Esophagus muscularis mucosa (tissue), 4 donors: Measurements from ENCODE around the gene SLC4A11. TPM values are rescaled to one million over a fixed set of nuclear protein-coding genes. Genes with fewer than 3 reads are reported as not detected.

Source experiments
- DNase-seq: peaks from one replicate; pipeline ENCODE4 v3.0.0-alpha.2; 2017; ENCODE audit errors: extremely low spot score
- H3K27ac ChIP-seq, 4 donors: fragments of 200-600 bp; sonication (generic); replicated peaks in 1 of 4; 1 replicate in 3 of 4; 2 replicates in 1 of 4; pipeline ENCODE4 v1.5.1; 2016 to 2019; ENCODE audit warnings: mild to moderate bottlenecking in 1 of 4
- H3K27me3 ChIP-seq, 4 donors: fragments of 200-600 bp; sonication (generic); one replicate each; pipeline versions ENCODE4 v1.5.1 to v1.6.0; 2016 to 2019
- H3K36me3 ChIP-seq, 4 donors: fragments of 200-600 bp; sonication (generic); one replicate each; pipeline ENCODE4 v1.5.1; 2016 to 2019
- H3K4me1 ChIP-seq, 4 donors: fragments of 200-600 bp; sonication (generic); one replicate each; pipeline ENCODE4 v1.5.1; 2016 to 2019
- H3K4me3 ChIP-seq, 4 donors: fragments of 200-600 bp; sonication (generic); 1 replicate in 2 of 4; 2 replicates in 2 of 4; pipeline ENCODE4 v1.5.1; 2016 to 2019; ENCODE audit warnings: mild to moderate bottlenecking in 4 of 4, moderate library complexity in 1 of 4
- H3K9me3 ChIP-seq, 4 donors: fragments of 200-600 bp; sonication (generic); 1 replicate in 3 of 4; 2 replicates in 1 of 4; pipeline ENCODE4 v1.5.1; 2016 to 2019
- EP300 ChIP-seq: sonication (generic); formaldehyde crosslinking; IDR thresholded peaks from one replicate; pipeline ENCODE4 v1.6.1; 2017; ENCODE audit warnings: antibody characterized with exemption
- POLR2A ChIP-seq: fragments of 450-650 bp; IDR thresholded peaks from one replicate; pipeline ENCODE4 v1.6.1; 2017; ENCODE audit warnings: antibody characterized with exemption, moderate library complexity, mild to moderate bottlenecking, low read depth
- POLR2AphosphoS5 ChIP-seq, 2 donors: sonication (generic); formaldehyde crosslinking; IDR thresholded peaks; one replicate each; pipeline ENCODE4 v1.6.1; 2017; ENCODE audit warnings: antibody characterized with exemption in 2 of 2
- WGBS: methylation state at CpG from one replicate; pipeline ENCODE4 v1.1.5; 2018; 5-methylcytosine and 5-hydroxymethylcytosine counted together
- intact Hi-C: fragments of 100-400 bp; cut with DNase I; formaldehyde crosslinking; loops from one replicate; pipeline ENCODE4 v1.15.1; 2023
- total RNA-seq, 4 donors: library from RNA; depleted of rRNA; stranded (reverse); fragments of >200 nt; gene quantifications; one replicate each; pipeline versions ENCODE4 v1.1.0 to v1.2.1, GENCODE V29; 2016
- TF ChIP-seq, protein P1 (sequence below), 3 experiments: fragments of 200-600 bp in 2 of 3; fragments of 450-650 bp in 1 of 3; sonication (generic) in 2 of 3; IDR thresholded peaks; one replicate each; pipeline ENCODE4 v1.5.1; 2017 to 2019; ENCODE audit warnings: antibody characterized with exemption in 3 of 3, mild to moderate bottlenecking in 2 of 3, moderate library complexity in 1 of 3

The SLC4A11 gene
- total RNA-seq, 4 donors from 2014 or later: 0.11 to 0.32 TPM; not detected in 2

DNA sequence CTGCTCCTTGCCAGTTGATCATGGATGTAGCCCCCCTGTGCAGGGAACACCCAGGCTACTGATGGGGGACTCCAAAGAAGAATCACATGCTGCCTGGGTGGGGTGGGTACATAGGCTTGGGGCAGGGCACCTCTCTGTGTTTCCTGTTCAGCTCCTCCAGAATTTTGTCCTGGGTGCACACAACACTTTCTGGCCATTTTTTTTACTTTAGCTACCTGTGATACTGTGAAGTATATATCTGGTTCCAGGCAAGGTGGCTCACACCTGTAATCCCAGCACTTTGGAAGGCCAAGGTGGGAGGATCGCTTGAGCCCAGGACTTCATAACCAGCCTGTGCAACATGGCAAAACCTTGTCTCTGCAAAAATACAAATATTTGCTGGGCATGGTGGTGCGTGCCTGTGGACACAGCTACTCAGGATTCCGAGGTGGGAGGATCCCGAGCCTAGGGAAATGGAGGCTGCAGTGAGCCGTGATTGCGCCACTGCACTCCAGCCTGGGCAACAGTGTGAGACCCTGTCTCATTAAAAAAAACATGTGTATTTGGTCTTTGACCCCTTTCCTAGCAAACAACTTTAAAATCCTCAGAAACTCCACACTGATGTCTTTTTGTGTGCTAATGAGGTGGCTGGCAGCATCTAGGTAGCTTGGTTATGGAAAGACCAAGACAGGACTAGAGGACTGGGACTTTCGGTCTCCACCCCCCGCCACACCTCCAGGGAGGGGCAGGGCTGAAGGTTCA is 14.1 kb downstream of the SLC4A11 start:
- DNase-seq: no peak
- intact Hi-C loops: no loop called here
- Histone ChIP-seq H3K36me3 (peaks cover 14 to 59% (median 40%) of the 10 kb centered on the region in 4 donors), H3K4me3 (no peak overlapping the region), H3K27me3 (no peaks in the 10 kb centered on the region), H3K27ac (no peak overlapping the region), H3K9me3 (no peaks in the 10 kb centered on the region), H3K4me1 (no peaks in the 10 kb centered on the region)
- WGBS: 94% methylated on average over 8 of the region's 8 CpGs
- TF ChIP-seq EP300 (no peak), POLR2AphosphoS5 (IDR thresholded peaks at IDR 0.05) (no peak), POLR2A (no peak)
- TF ChIP-seq, protein P1, sequence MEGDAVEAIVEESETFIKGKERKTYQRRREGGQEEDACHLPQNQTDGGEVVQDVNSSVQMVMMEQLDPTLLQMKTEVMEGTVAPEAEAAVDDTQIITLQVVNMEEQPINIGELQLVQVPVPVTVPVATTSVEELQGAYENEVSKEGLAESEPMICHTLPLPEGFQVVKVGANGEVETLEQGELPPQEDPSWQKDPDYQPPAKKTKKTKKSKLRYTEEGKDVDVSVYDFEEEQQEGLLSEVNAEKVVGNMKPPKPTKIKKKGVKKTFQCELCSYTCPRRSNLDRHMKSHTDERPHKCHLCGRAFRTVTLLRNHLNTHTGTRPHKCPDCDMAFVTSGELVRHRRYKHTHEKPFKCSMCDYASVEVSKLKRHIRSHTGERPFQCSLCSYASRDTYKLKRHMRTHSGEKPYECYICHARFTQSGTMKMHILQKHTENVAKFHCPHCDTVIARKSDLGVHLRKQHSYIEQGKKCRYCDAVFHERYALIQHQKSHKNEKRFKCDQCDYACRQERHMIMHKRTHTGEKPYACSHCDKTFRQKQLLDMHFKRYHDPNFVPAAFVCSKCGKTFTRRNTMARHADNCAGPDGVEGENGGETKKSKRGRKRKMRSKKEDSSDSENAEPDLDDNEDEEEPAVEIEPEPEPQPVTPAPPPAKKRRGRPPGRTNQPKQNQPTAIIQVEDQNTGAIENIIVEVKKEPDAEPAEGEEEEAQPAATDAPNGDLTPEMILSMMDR (IDR thresholded peaks at IDR 0.05): no peak

DNA sequence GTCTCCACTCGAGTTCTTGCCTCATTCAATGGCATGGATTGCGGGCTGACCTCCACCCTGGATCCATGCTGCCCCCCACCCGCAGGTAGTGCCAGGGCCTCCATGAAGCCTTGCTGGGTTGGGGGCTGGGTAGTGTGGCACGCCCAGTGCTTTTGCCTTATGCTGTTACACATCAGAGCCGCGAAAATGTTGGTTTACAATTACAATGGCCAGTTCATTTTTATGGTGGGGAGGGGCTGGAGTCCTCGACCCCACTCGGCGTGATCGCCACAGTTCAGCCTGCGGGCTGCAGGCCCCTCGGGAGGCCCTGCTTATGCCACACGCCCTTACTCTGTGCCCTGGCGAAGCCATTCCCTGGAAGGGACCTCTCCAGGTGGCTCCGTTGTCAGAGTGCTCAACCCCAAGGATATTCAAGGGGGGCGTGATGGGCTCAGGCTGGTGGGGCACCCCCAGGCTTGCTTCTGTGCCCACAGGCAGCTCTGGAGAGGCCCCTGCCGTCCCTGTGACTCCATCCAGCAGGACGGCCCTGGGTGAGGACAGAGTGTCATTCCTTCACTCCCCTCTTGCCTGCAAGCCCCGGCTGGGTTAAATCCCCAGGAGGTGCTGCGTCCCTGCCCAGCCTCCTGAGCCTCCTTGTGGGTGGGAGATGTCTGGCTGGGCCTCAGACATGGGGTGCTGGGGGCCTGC is 14.9 kb downstream of the SLC4A11 start:
- H3K4me1 ChIP-seq: no peaks in the 10 kb centered on the region
- no peak overlapping the region for H3K27ac ChIP-seq
- H3K4me3 ChIP-seq: no peak overlapping the region
- TF ChIP-seq, protein P1 (IDR thresholded peaks at IDR 0.05): no peak
- intact Hi-C loops: no loop called here
- no peaks in the 10 kb centered on the region for H3K27me3 ChIP-seq
- H3K36me3 ChIP-seq: peaks cover 14 to 65% (median 42%) of the 10 kb centered on the region in 4 donors
- whole genome bisulfite sequencing: 82% methylated on average over 12 of the region's 20 CpGs
- no peak for DNase-seq
- H3K9me3 ChIP-seq: no peaks in the 10 kb centered on the region

DNA sequence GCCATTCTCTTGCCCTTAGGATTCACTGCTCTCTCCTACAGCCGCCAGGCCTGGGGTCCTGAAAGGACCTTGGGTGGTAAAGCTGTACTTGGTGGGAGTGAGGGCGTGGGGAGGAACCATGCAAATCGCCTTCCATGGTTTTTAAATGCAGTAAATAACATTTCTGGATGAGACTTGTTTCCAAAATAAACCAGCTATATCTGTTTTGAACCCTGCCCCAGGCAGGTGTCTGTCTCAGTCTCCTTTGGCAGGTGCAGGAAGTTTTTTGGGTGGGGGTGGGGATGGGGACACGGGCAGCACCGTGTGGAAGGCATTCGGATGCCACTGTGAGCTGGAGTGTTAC is 15.4 kb downstream of the SLC4A11 start:
- Histone ChIP-seq H3K36me3 (peaks cover 14 to 65% (median 42%) of the 10 kb centered on the region in 4 donors), H3K4me3 (no peak overlapping the region), H3K9me3 (no peaks in the 10 kb centered on the region), H3K27me3 (no peaks in the 10 kb centered on the region), H3K4me1 (peaks cover 0 to 2% (median 1%) of the 10 kb centered on the region in 4 donors), H3K27ac (no peak overlapping the region)
- TF ChIP-seq POLR2A: no peak
- TF ChIP-seq, protein P1 (IDR thresholded peaks at IDR 0.05): no peak
- no peak for TF ChIP-seq EP300
- TF ChIP-seq POLR2AphosphoS5 (IDR thresholded peaks at IDR 0.05): no peak
- DNase-seq: no peak
- WGBS: 90% methylated on average over 6 of the region's 6 CpGs
- intact Hi-C loops: no loop called here

DNA sequence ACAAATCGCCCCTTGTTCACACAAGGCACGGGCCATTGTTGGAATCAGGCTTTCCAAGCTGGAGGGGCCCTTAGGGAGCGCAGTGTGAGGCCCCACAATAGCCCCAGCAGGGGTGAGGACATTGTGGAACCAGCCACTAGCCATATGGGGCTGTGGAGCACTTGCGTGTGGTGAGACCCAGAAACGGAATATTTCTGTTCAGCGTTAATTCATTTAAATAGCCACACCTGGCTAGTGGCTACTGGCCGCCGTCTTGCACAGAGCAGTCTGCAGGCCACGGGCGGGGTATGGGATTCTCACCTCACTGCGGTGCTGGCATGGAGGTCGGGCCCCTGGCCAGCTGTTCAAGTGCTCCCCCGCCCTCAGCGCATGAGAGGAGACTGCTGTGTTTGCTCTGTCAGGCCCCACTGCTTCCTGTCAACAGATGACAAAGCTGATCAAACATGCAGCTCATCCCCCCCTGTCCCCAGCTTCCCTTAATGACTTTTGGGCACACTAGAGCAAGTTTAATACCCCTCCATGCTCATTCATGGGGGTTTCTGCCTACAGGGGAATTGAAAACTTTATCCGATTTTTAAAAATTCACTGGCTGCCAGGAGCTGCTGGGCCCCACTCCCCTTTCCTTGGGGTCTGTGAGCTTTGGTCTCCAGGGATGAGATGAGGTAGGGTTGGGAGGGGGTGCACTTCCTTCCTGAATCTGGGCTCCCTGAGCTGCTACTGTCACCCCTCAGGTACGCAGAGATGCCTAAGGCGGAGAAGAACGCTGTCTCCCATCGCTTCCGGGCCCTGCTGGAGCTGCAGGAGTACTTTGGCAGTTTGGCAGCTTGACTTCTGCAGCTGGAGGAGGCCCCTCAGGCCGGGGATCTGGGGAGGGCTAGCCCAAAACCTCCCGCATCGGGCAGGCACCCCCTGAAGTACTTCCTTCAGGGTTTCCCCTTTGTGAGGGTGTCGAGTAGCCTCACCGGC is 16.1 kb downstream of the SLC4A11 start:
- H3K4me1 ChIP-seq: peaks cover 0 to 8% (median 7%) of the 10 kb centered on the region in 4 donors
- TF ChIP-seq EP300 (no peak), POLR2AphosphoS5 (IDR thresholded peaks at IDR 0.05) (no peak), POLR2A (no peak)
- TF ChIP-seq, protein P1 (IDR thresholded peaks at IDR 0.05): no peak
- peaks cover 14 to 65% (median 42%) of the 10 kb centered on the region in 4 donors for H3K36me3 ChIP-seq
- intact Hi-C loops: no loop called here
- DNase-seq: no peak
- no peaks in the 10 kb centered on the region for H3K9me3 ChIP-seq
- no peak overlapping the region for H3K4me3 ChIP-seq
- H3K27me3 ChIP-seq: no peaks in the 10 kb centered on the region
- no peak overlapping the region for H3K27ac ChIP-seq
- WGBS: 74% methylated on average over 20 of the region's 25 CpGs
